GM23338 (cell line): ENCODE data around the gene CX3CR1. TPM values are rescaled to one million over a fixed set of nuclear protein-coding genes. Genes with fewer than 3 reads are reported as not detected.

Experiments used
- ATAC-seq: fragments of 200-7000 bp; cut with Tn5 transposase; 3 replicates; pipeline ENCODE4 v1.9.1; 2020
- DNase-seq: peaks from one replicate; pipeline ENCODE4 v3.0.0-alpha.2; 2015; ENCODE audit warnings: low spot score
- H2AFZ ChIP-seq: fragments of 200-600 bp; sonication (generic); 2 replicates; pipeline ENCODE4 v1.8.0; 2016; ENCODE audit warnings: antibody characterized with exemption, mild to moderate bottlenecking, moderate library complexity
- H3F3A ChIP-seq: fragments of 200-600 bp; sonication (generic); replicated peaks from 2 replicates; pipeline ENCODE4 v1.8.0; 2017; ENCODE audit warnings: antibody characterized with exemption, mixed run types, low read depth
- H3K27ac ChIP-seq: fragments of 200-600 bp; sonication (generic); 2 replicates; pipeline ENCODE4 v1.6.1; 2016; ENCODE audit warnings: low read depth
- H3K27me3 ChIP-seq: fragments of 200-600 bp; sonication (generic); 2 replicates; pipeline ENCODE4 v1.8.0; 2016; ENCODE audit warnings: mild to moderate bottlenecking, mixed run types, moderate library complexity; ENCODE audit not compliant: insufficient read depth
- H3K36me3 ChIP-seq: fragments of 200-600 bp; sonication (generic); 2 replicates; pipeline ENCODE4 v1.8.0; 2016; ENCODE audit warnings: mild to moderate bottlenecking; ENCODE audit not compliant: insufficient read depth
- H3K4me1 ChIP-seq: fragments of 200-600 bp; sonication (generic); 2 replicates; pipeline ENCODE4 v1.8.0; 2016; ENCODE audit warnings: mild to moderate bottlenecking, moderate library complexity; ENCODE audit not compliant: insufficient read depth
- H3K4me2 ChIP-seq: fragments of 200-600 bp; sonication (generic); 2 replicates; pipeline ENCODE4 v1.7.1; 2017; ENCODE audit warnings: mixed run types
- H3K4me3 ChIP-seq: fragments of 200-600 bp; sonication (generic); 2 replicates; pipeline ENCODE4 v1.6.1; 2016; ENCODE audit warnings: mixed run types
- H3K79me2 ChIP-seq: fragments of 200-600 bp; sonication (generic); replicated peaks from 2 replicates; pipeline ENCODE4 v1.8.0; 2017; ENCODE audit warnings: mild to moderate bottlenecking; ENCODE audit not compliant: insufficient read depth
- H3K9me2 ChIP-seq: fragments of 200-600 bp; sonication (generic); 2 replicates; pipeline ENCODE4 v1.8.0; 2017; ENCODE audit not compliant: insufficient read depth
- H4K20me1 ChIP-seq: fragments of 200-600 bp; sonication (generic); replicated peaks from 2 replicates; pipeline ENCODE4 v1.8.0; 2017; ENCODE audit warnings: mild to moderate bottlenecking; ENCODE audit not compliant: insufficient read depth
- H3K27ac Mint-ChIP-seq: 2 replicates; pipeline ENCODE4 v1.8.0; 2020; ENCODE audit warnings: inconsistent platforms, mild to moderate bottlenecking, moderate library complexity, mixed read lengths
- H3K27me3 Mint-ChIP-seq: 3 replicates; pipeline ENCODE4 v1.8.0; 2022; ENCODE audit warnings: low read depth, mild to moderate bottlenecking, moderate library complexity, mixed read lengths, inconsistent platforms; ENCODE audit not compliant: insufficient read depth, poor library complexity
- H3K36me3 Mint-ChIP-seq: 3 replicates; pipeline ENCODE4 v1.8.0; 2021; ENCODE audit warnings: low read depth, mild to moderate bottlenecking, inconsistent platforms, moderate library complexity, mixed read lengths
- H3K4me1 Mint-ChIP-seq: 3 replicates; pipeline ENCODE4 v1.8.0; 2020; ENCODE audit warnings: mild to moderate bottlenecking, inconsistent platforms, mixed read lengths
- H3K4me3 Mint-ChIP-seq: 3 replicates; pipeline ENCODE4 v1.8.0; 2021; ENCODE audit warnings: moderate library complexity, mild to moderate bottlenecking, inconsistent platforms, mixed read lengths
- H3K9me3 Mint-ChIP-seq: 3 replicates; pipeline ENCODE4 v1.8.0; 2020; ENCODE audit warnings: moderate library complexity, mild to moderate bottlenecking, inconsistent platforms, mixed read lengths
- EZH2 ChIP-seq: fragments of 200-600 bp; sonication (generic); IDR thresholded peaks from one replicate; pipeline ENCODE4 v1.8.0; 2017; ENCODE audit warnings: antibody characterized with exemption, mild to moderate bottlenecking, low read depth; ENCODE audit not compliant: unreplicated experiment
- EZH2phosphoT487 ChIP-seq: fragments of 200-600 bp; sonication (generic); IDR thresholded peaks from one replicate; pipeline ENCODE4 v1.8.1; 2018; ENCODE audit warnings: antibody characterized with exemption; ENCODE audit not compliant: unreplicated experiment
- JUNB ChIP-seq: IDR thresholded peaks from one replicate; pipeline ENCODE4 v1.6.1; 2016; ENCODE audit warnings: antibody characterized with exemption; ENCODE audit not compliant: unreplicated experiment
- NANOG ChIP-seq: IDR thresholded peaks from 2 replicates; pipeline ENCODE4 v1.6.1; 2016; ENCODE audit warnings: antibody characterized with exemption, borderline replicate concordance
- POLR2AphosphoS5 ChIP-seq: IDR thresholded peaks from 2 replicates; pipeline ENCODE4 v1.6.1; 2016; ENCODE audit warnings: antibody characterized with exemption, low read depth
- ZNF114 ChIP-seq: fragments of 250-450 bp; sonication (Bioruptor Pico); IDR thresholded peaks from 2 replicates; pipeline ENCODE4 v1.5.0; 2020; ENCODE audit warnings: mild to moderate bottlenecking, moderate library complexity
- ZNF331 ChIP-seq: fragments of 250-450 bp; sonication (Bioruptor Pico); IDR thresholded peaks from 2 replicates; pipeline ENCODE4 v1.5.0; 2020; ENCODE audit warnings: low read depth, mild to moderate bottlenecking, moderate library complexity
- ZNF462 ChIP-seq: fragments of 250-450 bp; sonication (Bioruptor Pico); IDR thresholded peaks from 2 replicates; pipeline ENCODE4 v1.5.0; 2020; ENCODE audit warnings: mild to moderate bottlenecking, moderate library complexity
- polyA plus RNA-seq: library from polyadenylated mRNA; unstranded; fragments of >200 nt; fragmentation: Nextera tagmentation; extraction: Ambion mirVana; gene quantifications from 2 replicates; pipeline ENCODE4 v1.2.1, GENCODE V29; 2016
- total RNA-seq: library from RNA; depleted of rRNA; stranded (reverse); fragments of >200 nt; shearing (Covaris generic); gene quantifications from 2 replicates; pipeline ENCODE4 v1.2.3, GENCODE V29; 2014
- TF ChIP-seq, protein P1 (sequence below), 2 experiments: fragments of 200-600 bp in 1 of 2; sonication (generic) in 1 of 2; conservative IDR thresholded peaks; 2 replicates each; pipeline versions ENCODE4 v1.5.1 to v1.6.1; 2016 to 2017; ENCODE audit warnings: antibody characterized with exemption in 2 of 2, low read depth in 2 of 2, mild to moderate bottlenecking in 2 of 2, moderate library complexity in 1 of 2
- TF ChIP-seq, protein P2 (sequence below): IDR thresholded peaks from 2 replicates; pipeline ENCODE4 v1.6.1; 2016; ENCODE audit warnings: antibody characterized with exemption
- TF ChIP-seq, protein P3 (sequence below): IDR thresholded peaks from one replicate; pipeline ENCODE4 v1.6.1; 2018; ENCODE audit warnings: antibody characterized with exemption; ENCODE audit not compliant: unreplicated experiment

The CX3CR1 gene
- total and polyA plus RNA-seq, 2 experiments from 2014 or later: 0.24 to 0.42 TPM

GRCh38 chr3:39261726-39262125, 18.1 kb downstream of the CX3CR1 start:
- H3K9me2 ChIP-seq: peaks cover 8% of the 10 kb centered on the region; the same call in 1 of the 2 replicates
- ATAC-seq: no peak

More at GRCh38 chr3:39261726-39262125, 18.1 kb downstream of the CX3CR1 start:
- H3K4me3 Mint-ChIP-seq: no peak overlapping the region
- Histone ChIP-seq H3K79me2 (no peaks in the 10 kb centered on the region), H3K36me3 (no peaks in the 10 kb centered on the region), H4K20me1 (no peaks in the 10 kb centered on the region), H3K4me3 (no peak overlapping the region), H3K4me1 (no peaks in the 10 kb centered on the region), H3K4me2 (no peak overlapping the region), H3F3A (no peaks in the 10 kb centered on the region), H3K27me3 (no peaks in the 10 kb centered on the region), H2AFZ (no peak overlapping the region), H3K27ac (no peak overlapping the region)
- no peaks in the 10 kb centered on the region for H3K9me3 Mint-ChIP-seq
- H3K27ac Mint-ChIP-seq: no peak overlapping the region
- no peak for DNase-seq
- TF ChIP-seq ZNF331 (CRISPR knock-in tag): no peak
- TF ChIP-seq, protein P1, sequence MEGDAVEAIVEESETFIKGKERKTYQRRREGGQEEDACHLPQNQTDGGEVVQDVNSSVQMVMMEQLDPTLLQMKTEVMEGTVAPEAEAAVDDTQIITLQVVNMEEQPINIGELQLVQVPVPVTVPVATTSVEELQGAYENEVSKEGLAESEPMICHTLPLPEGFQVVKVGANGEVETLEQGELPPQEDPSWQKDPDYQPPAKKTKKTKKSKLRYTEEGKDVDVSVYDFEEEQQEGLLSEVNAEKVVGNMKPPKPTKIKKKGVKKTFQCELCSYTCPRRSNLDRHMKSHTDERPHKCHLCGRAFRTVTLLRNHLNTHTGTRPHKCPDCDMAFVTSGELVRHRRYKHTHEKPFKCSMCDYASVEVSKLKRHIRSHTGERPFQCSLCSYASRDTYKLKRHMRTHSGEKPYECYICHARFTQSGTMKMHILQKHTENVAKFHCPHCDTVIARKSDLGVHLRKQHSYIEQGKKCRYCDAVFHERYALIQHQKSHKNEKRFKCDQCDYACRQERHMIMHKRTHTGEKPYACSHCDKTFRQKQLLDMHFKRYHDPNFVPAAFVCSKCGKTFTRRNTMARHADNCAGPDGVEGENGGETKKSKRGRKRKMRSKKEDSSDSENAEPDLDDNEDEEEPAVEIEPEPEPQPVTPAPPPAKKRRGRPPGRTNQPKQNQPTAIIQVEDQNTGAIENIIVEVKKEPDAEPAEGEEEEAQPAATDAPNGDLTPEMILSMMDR (conservative IDR thresholded peaks at IDR 0.05; ENCODE audit: low read depth in 2 of 2): no peak
- TF ChIP-seq POLR2AphosphoS5: no peak
- TF ChIP-seq JUNB: no peak
- no peak for TF ChIP-seq EZH2phosphoT487
- no peak for TF ChIP-seq NANOG
- TF ChIP-seq ZNF114 (CRISPR knock-in tag): no peak
- no peak for TF ChIP-seq EZH2
- no peak for TF ChIP-seq ZNF462 (CRISPR knock-in tag)
- TF ChIP-seq, protein P2, sequence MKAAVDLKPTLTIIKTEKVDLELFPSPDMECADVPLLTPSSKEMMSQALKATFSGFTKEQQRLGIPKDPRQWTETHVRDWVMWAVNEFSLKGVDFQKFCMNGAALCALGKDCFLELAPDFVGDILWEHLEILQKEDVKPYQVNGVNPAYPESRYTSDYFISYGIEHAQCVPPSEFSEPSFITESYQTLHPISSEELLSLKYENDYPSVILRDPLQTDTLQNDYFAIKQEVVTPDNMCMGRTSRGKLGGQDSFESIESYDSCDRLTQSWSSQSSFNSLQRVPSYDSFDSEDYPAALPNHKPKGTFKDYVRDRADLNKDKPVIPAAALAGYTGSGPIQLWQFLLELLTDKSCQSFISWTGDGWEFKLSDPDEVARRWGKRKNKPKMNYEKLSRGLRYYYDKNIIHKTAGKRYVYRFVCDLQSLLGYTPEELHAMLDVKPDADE: no peak
- TF ChIP-seq, protein P3, sequence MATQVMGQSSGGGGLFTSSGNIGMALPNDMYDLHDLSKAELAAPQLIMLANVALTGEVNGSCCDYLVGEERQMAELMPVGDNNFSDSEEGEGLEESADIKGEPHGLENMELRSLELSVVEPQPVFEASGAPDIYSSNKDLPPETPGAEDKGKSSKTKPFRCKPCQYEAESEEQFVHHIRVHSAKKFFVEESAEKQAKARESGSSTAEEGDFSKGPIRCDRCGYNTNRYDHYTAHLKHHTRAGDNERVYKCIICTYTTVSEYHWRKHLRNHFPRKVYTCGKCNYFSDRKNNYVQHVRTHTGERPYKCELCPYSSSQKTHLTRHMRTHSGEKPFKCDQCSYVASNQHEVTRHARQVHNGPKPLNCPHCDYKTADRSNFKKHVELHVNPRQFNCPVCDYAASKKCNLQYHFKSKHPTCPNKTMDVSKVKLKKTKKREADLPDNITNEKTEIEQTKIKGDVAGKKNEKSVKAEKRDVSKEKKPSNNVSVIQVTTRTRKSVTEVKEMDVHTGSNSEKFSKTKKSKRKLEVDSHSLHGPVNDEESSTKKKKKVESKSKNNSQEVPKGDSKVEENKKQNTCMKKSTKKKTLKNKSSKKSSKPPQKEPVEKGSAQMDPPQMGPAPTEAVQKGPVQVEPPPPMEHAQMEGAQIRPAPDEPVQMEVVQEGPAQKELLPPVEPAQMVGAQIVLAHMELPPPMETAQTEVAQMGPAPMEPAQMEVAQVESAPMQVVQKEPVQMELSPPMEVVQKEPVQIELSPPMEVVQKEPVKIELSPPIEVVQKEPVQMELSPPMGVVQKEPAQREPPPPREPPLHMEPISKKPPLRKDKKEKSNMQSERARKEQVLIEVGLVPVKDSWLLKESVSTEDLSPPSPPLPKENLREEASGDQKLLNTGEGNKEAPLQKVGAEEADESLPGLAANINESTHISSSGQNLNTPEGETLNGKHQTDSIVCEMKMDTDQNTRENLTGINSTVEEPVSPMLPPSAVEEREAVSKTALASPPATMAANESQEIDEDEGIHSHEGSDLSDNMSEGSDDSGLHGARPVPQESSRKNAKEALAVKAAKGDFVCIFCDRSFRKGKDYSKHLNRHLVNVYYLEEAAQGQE: no peak
- no peaks in the 10 kb centered on the region for H3K36me3 Mint-ChIP-seq
- H3K27me3 Mint-ChIP-seq: peaks cover 4% of the 10 kb centered on the region
- peaks cover 7% of the 10 kb centered on the region; the same call in 2 of the 3 replicates for H3K4me1 Mint-ChIP-seq
